GM18519 (cell line): ENCODE measurements around the gene SCFD2.

Experiments
- ATAC-seq: cut with Tn5 transposase; IDR thresholded peaks from one replicate; pipeline ENCODE4 v1.9.1; 2021; ENCODE audit warnings: mild to moderate bottlenecking, moderate library complexity; ENCODE audit not compliant: unreplicated experiment, low FRiP score

Gene SCFD2

DNA sequence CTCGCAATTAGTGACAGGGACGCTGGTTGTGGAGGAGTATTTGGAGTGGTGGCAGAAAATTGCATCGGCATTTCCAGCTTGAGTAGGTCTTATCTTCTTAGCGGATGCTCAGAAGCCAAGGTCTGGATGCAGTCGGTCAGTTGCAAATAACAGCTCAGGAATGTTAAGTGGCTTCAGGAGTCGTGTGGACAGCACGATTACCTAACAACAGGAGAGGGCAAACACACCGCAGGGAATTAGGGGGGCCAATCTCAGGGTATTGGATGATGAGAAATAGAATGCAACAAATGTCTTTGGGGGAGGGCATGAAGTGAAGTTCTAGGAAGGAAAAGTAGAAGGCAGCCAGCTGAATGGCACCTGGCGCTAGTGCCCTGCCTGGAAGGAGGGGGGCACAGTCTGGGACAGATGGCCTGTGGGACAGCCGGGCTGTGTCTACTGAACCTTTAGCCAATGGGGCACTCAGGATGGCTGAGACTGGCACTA is 492.0 kb downstream of the SCFD2 start:
- no peak for ATAC-seq

DNA sequence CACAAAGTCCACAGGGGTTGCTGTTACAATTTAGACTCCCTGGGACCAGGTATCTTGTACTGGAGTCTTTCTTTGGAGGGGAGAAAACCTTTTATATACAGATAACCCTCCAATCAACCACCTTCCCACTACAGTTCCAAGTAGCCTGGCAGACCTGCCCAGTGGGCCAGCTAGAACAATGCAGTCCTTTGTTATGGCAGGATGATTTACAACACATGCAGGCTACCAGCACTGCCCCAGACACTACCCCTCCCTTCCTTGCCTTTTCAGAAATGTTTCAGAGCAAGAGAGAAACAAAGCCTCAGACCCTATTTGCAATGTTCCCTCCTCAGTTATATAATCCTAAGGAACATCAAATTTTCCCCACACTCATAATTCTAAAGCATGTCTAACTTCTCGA is 492.7 kb downstream of the SCFD2 start:
- ATAC-seq: no peak

DNA sequence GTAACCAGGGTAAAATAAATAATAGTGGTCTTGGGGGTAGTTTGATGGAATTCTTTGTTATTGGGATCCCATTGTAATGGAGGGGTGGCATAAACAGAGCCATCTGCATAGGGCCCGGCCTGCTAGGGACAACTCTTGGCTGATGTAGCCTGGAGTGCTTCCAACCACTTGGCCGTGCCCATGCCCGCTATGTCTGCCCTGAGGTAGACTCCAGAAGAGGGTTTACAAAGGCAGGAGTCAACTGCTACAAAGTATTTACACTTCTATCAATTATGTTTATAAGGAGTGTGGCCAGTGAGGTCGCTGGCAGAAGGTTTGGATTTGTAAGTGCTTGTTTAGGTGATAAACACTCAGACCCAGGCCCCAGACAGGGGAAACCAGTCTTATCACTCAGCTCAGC is 495.6 kb downstream of the SCFD2 start:
- ATAC-seq: no peak

DNA sequence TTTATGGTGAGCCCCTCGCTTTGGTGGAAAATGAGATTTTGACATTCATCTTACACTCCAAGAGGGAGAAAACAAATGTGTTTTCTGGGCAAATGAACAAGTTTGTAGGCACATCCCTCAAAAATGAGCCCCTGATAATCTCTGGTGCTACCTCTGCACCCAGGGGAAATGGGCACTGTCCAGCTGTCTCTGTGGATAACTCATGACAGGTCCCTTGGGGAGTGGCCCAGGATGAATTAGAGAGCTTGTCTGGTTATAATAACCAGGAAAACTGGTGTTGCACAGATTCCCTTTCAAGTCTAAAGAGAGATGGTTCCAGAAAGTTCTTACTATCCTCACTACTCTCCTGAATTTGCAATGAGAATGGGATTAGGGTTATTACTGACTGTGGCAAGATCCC is 496.2 kb downstream of the SCFD2 start:
- no peak for ATAC-seq

DNA sequence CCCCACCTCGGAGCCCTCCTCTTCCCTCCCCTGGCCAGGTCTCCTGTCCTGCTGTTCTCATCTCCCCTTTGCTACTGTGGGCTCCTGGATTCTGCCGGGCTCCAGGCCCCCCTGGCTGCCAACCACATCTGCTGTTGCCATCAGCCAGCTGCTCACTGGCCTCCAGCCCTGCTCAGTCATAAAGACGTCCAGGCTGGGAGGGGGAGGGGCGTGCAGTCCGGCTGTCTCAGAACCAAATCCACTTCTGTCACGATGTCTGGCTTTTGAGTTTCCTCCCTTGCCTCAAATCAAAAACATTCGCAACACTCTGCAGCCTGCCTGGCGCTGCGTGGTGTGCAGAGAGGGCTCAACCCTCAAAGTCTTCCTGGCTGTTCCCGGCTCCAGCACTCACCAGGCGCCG is 496.7 kb downstream of the SCFD2 start:
- ATAC-seq: no peak

DNA sequence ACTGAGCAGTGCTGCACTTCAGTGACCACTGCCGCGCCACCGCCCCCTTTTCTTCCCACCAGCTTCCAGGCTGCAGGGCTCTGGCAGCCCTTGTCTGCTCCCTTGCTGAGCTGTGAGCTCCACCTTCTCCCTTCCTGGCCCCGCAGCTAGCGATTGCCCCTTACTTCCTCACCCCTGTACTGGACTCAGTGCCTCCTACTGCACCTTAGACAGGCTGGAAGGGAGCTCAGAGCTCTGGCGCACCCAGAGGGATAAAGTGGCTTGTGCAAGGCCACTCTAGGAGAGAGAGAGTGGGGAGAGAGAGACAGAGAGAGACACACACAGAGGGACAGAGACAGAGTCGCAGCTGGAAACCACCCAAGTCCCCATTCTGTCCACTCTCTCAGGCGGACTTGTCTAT is 497.7 kb downstream of the SCFD2 start:
- no peak for ATAC-seq

DNA sequence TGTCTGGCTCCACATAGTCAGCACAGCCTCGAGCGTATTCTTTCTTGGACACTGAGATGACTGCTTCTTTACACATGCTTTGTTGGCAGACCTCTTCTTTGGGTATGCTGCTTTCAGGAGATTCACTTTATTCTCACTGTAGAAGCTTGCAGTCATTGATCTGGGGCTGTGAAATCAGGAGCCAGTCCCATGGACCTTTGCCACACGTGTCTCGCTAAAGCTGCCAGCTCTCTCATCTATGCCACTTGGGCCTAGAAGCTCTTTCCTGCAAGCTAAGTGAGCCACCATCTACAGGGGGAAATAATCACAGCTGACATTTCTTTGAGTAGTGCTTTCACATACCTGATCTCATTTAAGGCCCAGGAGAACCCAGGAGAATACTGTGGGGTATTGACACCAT is 498.7 kb downstream of the SCFD2 start:
- ATAC-seq: no peak

DNA sequence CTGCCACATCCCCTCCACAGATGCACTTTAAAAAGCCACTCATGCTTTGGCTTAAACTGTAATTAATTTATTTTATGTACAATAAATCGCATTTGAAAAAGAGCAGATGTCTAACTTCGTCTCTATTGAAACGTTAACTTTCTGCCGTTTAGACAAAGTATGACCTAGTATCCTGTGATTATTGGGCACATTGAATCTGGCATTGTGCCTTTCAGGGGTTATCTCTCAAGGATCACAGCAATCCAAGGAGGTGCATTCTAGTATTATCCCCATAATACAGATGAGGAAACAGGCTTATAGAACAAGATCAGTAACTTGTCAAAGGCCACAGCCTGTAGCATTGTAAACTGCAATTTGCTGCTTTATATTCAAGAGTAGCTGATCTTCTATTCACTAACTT is 499.1 kb downstream of the SCFD2 start:
- no peak for ATAC-seq

DNA sequence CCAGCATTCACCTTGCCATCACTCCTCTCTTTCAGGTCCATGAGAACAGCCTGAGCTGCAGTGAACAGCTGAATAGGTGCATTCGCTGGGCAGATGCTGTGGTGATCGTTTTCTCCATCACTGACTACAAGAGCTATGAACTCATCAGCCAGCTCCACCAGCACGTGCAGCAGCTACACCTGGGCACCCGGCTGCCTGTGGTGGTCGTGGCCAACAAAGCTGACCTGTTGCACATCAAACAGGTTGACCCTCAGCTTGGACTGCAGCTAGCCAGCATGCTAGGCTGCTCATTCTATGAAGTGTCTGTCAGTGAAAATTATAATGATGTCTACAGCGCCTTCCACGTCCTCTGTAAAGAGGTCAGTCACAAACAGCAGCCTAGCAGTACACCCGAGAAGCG is 500.6 kb downstream of the SCFD2 start:
- ATAC-seq: no peak

DNA sequence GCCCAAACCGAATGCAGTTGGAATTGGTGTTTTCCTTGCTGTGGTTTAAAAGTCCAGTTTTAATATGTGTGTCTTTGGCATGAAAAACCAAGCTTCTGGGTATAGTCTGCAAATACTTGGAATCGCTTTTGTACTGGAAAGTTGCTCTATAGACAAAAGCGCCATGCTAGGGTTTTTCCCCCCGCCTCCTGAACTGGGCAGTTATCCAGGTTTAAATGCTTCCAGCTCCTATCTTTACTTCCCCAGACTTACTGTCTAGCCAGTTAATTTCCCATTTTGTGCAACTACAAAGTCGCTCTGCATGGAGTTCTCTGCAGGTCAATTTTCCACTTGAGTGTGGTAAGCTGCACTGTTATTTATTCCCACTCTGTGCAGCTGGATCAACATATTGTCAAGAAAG is 501.1 kb downstream of the SCFD2 start:
- no peak for ATAC-seq

DNA sequence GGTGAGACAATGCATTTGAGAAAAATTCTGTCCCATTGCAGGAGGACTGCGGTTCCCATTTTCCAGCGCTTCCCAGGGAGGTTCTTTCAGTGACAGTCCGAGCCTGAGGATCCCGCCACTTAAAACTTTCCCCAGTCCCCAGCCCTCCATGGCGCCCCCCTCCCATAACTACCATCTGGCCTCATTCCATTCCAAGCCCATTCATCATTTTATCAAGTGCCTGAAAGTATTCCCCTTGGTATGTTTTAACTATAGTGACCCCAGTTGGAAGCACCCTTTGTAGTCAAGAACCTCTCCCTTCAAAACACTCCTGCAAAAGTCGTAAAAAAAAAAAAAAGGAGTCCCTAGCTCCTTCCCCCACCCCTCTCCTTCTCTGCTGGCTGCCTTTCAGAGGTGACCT is 502.5 kb downstream of the SCFD2 start:
- no peak for ATAC-seq

DNA sequence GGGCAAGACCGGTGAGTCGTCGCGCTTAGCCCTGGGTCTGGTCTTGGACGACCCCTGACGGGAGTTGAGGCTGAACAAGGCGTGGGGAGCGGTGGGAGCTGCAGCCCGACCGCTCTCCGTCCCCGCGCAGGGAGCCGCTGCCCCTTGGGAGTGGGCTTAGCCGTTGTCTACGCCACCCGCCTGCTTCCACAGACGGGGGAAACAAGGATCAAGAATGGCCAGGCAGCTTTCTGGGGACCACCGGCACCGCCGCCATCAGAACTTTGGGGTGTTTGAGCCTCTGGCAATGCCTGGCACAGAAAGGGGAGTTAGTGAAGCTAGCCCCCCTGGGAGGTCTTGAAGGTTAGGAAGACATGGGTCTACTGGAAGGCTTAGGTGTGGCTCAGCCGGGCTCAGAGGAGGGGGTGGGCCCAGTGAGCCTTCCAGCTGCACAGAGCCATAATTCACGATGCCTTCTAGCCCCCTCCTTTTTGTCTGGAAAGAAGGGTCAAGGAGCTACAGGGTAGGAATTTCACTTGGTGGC is 503.2 kb downstream of the SCFD2 start:
- no peak for ATAC-seq

DNA sequence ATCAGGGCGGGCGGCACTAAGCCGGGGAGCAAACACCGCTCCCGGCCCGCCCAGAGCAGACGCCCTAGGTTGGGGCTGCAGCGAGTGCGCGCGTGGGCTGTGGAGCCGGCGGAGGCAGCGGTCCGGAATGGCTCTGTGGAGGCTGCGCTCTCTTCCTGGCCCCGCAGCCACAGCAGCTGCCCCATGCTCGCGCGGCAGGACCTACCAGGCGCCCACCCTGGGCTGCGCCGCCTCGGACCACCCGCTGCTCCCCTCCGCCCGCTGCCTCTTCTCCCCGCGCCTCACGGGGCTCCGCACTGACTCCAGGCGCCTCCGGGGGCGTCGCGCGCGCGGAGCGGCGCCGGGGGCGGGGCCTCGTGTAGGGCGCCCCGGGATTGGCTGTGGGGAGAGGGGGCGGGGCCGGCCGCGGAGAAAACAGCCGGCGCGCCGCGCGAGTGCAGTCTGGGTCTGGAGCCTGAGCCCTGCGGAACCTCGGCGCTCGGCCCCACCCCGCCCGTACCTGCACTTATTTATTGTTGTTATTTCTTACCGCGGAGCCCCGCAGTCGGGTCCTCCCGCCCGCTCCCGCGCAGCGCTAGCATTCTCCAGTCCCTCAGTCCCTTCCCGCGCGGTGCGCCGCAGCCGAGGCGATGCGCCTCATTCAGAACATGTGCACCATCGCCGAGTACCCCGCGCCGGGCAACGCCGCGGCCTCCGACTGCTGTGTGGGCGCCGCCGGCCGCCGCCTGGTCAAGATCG is 503.8 kb downstream of the SCFD2 start, which contains the start of gene RASL11B:
Gene RASL11B, plus strand, starts transcription at position 439 of the 738 bp plus-strand sequence. Its CDS starts 191 bp downstream, at position 630.
- ATAC-seq: peak; percentile 95

DNA sequence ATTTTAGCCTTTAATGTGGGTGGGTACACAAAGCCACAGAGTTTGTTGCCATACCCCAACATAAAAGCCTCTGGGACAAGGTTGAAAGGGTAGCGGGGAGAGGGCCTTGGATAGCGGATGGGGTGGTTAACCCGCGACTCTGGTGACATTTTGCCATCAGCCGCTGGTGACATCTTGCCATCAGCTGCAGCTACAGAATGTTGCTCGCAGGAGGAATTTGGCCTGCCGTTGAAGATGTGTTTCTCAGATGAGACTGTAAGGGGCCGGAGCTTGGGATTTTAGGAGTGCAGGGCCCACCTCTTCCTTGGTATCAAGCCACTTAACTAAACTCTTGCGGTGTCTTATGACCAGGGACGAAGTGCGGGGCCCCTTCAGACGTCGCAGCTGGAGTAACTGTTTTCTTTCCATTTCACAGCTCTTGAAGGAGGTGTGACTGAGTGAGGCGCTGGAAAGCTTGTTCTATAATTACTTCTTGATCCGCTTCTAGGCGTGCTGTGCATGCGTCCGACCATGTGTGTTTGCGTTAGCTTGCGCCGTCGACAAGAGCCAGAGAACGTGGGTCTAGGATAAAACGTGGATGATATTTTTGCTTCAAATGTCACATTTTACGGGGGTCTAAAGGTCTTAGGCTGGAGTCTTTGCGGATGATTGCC is 504.6 kb downstream of the SCFD2 start:
- no peak for ATAC-seq

DNA sequence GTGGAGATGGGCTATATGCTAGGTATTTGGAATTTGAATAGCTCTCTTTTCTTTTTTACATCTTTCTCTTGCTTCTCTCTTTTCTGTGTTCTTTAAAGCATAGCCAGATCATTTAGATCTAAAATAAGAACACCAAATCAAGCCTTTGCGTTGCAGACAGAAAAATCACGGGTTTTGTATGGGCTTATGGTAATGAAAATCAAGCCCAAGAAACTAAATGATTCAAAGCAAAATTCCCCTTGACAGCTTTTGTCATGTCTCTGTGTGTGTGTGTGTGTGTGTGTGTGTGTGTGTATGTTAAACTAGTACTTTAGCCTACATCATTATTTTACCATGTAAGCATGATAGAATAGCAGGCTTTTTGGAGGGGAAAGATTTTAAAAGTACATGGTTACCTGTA is 505.5 kb downstream of the SCFD2 start:
- no peak for ATAC-seq

DNA sequence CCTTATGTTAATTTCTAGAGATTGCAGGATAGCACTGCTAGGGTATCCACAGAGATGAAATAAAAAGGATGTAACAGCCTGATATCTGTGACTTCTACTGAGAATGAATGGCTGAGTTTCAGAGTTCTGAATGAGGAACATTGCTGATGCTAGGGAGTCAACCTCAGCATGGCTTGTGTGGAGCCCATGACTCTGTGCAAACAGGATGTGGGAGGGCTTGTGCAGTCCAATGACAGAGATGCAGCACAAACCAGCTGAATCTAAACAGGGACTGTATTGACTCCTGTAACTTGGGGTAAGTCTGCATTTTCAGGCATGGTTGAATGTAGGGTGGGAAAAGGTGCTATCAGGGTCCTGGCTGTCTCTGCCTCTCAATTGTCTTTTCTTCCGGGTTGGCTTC is 509.1 kb downstream of the SCFD2 start:
- peak; percentile 38 for ATAC-seq

DNA sequence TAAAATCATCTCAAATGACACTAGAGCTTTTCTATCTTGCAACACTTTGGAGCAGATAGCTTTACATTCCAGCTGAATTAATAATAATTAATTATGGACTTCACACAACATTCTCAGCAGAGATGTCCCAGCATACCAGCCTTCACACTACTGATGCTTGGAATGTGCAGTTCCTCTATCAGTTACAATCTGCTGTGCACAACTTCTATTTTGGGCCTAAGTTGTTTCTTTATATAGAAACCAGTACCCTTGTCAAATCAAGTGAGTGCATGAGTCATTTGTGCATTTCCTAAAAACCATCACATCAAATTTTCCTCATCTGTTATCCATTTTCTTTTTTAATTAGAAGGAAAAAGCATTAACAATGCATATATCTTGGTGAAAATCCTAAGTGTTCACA is 512.5 kb downstream of the SCFD2 start:
- ATAC-seq: no peak

DNA sequence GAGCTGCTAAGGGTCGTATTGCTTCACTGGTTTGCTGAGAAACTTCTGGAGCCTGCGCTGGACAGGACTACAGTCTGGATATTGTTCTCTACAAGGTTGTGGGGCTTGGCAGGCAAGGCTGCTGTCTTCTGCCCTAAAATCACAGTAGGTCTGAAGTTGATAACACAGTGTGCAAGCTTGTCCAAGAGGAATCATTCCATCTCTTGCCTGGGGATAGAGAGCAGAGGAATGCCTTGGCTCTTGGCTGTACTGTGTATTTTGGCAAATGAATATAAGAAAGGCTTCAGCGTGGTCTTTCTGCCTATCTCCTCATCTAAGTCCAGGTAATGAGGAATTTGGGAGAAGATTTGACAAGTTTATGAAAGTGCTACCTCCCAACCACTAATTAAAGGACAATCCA is 513.1 kb downstream of the SCFD2 start:
- no peak for ATAC-seq

DNA sequence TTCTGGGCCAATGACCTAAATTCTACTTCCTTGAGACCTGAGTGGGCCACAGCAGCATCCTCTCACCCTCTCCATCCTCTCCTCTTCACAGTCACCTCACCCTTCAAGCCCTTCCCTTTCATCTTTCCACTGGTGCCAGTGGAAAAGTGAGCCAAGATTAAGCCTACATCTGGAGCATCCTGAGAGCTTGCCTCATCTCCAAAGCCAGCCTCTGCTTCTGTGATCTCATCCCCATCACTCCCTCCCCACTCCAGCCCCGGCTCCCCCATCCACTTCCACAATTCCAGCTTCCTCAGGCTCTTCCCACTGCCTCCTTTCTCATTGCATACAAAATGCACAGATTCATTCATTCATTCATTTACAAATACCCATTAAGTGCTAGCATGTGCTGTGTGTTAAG is 513.8 kb downstream of the SCFD2 start:
- no peak for ATAC-seq

DNA sequence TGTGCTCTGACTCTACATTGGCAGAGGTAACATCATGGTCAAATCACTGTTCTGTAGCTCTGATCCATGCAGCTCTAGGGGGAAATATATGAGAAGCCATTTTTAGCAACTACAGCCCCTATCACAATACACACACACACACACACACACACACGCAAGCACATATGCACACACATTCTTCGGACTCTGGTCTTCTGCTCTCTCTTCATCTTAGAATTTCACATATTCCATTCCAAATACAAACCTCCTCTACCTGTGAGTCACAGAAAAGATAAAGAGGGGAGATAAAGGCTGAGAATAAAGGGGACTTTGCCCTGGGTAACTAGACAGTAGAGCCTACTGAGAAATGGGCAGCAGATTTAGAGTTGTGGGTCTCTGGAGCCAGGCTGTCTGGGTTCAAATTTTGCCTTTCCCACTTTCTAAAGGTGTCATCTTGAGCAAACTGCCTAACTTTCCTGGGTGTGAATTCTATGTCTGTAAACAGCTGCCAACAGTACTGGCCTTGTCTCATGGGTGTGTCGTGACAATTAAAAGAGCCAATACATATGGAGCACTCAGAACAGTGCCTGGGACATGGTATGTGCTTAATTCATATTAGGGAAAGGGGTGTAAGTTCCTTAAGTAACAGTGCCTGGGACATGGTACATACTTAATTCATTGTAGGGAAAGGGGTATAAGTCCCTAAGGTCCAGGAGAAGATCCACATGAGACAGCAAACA is 515.3 kb downstream of the SCFD2 start:
- no peak for ATAC-seq

DNA sequence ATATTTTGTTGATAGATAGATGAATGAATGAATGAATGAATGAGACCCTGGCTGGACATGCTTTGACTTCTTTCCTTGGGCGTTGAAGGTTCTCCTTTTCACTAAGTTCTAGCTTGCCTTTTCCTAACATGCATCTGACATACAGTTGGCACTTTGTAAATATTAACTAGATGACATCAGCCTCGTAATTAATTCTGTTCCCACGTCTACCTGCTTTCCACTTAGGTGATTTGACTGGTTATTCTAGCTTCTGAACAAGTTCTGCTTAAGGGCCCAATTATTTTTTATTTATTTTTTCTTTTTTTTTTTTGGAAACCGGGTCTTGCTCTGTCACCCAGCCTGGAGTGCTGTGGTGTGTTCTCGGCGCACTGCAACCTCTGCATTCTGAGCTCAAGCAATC is 517.6 kb downstream of the SCFD2 start:
- no peak for ATAC-seq
